HG02678 (cell line): ENCODE data around the gene PMM1.
"Not testable (repeated sequence)": the region's sequence is repeated elsewhere in the genome, so short reads cannot be mapped to it uniquely, and the experiment has no call there.

ENCODE experiments used
- ATAC-seq: cut with Tn5 transposase; IDR thresholded peaks from one replicate; pipeline ENCODE4 v1.9.1; 2021; ENCODE audit warnings: mild to moderate bottlenecking, moderate library complexity; ENCODE audit not compliant: unreplicated experiment

PMM1 gene

DNA sequence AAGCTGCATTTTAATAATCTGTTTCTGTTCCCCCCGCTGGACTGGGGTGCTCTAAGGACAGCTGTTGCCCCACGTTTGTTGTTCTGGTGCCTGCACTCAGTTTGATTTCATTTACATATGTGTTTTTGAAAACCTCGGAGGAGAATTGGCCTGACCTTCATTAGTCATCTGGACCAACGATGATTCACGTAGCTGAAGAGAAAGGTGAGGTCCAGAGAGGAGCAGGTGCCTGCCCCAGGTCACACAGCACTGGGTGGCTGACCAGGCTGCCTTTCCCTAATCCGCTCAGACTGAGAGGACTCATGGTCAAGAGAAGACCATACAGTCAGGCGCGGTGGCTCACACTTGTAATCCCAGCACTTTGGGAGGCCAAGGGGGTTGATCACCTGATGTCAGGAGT is 25.1 kb downstream of the PMM1 start:
- ATAC-seq = no peak

DNA sequence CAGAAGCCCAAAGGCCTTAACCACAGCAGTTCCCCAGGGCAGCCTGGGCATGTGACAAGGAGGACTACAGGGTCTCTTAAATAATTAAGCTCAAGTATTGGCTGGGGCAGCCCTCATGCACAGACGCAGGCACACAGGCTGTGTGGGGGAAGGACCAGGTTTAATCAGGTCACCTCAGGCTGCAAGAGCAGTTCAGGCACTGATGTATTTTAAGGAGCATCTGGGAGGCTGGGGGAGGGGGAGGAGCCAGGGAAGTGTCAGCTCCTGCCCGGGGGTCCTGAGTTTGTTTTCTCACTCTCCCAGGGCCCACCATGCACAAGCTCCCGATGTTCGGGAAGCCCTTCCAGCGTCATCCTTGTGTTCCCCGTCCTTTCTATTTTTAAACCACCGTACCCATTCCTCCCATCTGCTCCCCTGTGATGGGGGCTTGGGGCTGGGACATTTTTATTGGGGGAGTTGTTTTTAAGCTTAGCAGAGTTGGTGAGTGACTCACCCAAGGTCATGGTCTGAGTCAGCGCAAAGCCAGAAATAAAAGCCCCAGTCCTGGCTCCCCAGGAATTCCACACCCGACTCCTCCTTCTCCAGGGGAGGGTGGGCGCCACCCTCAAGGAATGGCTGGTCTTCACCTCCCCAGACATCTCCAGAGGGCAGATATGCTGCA is 26.5 kb downstream of the PMM1 start:
- ATAC-seq = no peak

DNA sequence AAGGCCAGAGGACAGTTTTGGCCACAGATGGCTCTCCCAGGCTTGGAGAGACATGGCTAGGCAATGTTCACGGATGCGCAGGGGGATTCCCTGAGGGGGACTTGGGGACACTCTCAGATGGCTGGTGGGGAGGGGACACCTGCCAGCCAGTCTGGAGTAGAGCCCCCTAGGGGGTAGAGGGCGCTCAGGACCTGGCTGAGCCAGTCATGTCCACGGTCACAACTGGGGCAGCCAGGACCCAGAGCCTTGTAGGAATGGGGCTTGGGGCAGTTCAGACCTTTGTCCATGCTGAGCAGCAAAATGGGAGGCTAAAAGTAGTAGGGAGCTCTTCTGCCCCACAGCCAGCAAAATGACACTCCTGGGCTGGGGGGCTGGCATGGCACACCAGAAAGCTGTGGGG is 27.2 kb downstream of the PMM1 start:
- ATAC-seq = no peak

DNA sequence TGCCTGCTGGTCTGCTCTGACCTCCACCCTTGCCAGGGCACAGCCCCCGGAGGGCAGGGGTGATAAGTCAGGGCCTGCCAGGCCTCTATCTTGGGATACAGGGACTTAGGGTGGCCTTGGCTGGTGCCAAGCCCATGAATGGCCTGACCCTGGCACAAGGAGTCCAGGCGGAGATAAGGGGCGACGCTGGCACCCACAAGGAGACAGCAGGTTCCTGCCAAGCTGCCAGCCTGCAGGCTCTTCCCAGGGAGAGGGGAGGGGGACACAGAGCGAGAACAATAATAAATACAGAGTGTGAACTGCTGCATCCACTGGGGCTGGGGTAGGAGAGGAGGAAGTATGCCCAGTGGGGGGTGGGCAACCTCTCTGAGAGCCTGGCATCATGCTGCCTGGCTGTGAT is 27.9 kb downstream of the PMM1 start:
- no peak for ATAC-seq

DNA sequence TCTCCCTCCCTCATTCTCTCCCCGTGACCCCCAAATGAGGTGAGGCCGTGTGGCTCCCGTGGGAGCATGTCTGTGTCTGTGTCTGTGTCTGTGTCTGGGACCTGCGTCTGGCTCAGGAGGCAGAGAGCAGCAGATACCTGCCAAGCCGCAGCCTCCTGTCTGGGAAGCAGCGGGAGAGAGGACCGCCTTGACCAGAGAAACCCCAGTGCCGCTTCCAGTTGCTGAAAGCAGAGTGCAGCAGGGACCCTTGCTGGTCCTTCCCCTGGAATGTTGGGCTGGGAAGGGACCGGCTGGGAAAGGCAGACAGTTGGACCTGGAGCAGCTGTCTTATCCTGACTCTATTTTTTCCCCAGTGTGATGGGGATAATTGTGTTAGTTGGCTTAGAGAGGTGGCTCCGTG is 28.3 kb downstream of the PMM1 start:
- no peak for ATAC-seq

DNA sequence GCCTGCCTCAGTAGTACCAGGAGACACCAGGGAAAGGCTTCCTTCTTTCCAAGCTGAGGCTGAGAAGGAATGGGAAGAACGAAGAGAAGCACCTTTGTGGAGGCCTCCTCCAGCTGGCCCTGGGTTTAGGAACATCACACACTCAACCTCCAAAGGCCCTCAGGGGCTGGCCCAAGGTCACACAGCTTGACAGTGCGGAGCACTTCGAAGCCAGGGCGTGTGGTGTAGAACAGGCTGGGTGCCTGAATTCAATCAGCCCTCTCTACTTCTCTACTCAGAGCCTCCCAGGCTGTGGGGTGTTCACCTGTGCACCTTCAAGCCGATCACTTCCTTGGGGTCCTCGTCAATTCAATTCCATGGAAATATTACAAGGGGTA is 29.6 kb downstream of the PMM1 start:
- no peak for ATAC-seq

DNA sequence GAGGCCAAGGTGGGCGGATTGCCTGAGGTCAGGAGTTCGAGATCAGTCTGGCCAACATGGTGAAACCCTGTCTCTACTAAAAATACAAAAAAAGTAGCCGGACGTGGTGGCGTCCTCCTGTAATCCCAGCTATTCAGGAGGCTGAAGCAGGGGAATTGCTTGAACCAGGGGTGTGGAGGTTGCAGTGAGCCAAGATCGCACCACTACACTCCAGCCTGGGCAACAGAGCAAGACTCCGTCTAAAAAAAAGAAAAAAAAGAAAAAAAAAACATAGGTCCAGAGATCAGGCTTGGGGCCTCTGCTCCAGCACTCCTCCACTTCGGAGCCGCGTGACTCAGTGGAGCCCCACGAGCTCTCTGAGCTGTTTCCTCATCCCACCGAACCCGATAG is 31.4 kb downstream of the PMM1 start:
- not testable (repeated sequence) for ATAC-seq

DNA sequence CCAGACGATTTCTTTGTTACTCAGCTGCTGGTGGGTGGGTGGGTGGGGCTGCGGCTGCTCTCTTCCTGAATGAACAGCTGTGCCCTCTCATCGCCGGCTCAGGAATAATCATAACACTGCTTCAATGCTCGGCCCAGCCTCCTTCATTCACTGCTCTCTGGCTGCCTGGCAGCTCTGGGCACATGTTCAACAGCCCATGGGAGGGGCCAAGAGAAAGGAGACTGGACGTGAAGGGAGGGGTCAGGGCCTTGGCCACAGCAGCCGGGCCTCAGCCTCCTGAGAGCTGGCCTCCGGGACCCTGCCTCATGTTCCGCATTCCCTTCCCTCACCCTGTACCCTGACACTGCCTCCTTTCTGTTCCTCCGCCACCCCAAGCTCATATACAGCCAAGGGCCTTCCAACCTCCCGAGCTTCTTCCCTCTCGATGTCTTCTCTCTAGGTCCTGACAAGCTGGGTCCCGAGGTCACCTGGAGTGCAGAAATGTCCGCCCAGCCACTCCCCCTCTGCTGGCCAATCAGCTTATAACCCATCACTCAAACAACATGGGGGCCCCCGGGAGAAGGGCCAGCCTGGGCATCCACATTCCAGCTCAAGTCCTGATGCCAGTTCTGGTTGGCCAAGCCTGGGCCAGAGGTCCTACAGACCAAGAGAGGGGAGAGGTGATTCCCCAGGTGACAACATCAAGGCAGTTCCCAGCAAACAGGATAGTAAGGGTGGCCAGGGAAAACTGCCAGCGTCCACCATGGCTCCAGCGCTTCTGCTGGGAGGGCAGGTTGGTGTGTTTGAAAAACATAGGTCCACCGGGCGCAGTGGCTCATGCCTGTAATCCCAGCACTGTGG is 32.0 kb downstream of the PMM1 start:
- no peak for ATAC-seq

DNA sequence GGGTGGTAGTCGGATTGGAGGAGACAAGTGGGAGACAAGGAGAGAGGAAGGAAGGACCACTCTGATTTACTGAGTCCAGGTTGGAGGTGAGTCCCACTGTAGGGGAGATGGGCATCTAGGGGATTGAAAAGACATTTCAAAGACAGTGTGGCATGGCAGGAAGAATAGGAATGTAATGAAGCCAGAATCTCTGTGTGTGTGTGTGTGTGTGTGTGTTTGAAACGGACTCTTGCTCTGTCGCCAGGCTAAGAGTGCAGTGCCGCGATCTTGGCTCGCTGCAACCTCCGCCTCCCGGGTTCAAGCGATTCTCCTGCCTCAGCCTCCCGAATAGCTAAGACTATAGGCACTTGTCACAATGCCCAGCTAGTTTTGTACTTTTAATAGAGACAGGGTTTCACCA is 33.1 kb downstream of the PMM1 start:
- ATAC-seq = no peak

DNA sequence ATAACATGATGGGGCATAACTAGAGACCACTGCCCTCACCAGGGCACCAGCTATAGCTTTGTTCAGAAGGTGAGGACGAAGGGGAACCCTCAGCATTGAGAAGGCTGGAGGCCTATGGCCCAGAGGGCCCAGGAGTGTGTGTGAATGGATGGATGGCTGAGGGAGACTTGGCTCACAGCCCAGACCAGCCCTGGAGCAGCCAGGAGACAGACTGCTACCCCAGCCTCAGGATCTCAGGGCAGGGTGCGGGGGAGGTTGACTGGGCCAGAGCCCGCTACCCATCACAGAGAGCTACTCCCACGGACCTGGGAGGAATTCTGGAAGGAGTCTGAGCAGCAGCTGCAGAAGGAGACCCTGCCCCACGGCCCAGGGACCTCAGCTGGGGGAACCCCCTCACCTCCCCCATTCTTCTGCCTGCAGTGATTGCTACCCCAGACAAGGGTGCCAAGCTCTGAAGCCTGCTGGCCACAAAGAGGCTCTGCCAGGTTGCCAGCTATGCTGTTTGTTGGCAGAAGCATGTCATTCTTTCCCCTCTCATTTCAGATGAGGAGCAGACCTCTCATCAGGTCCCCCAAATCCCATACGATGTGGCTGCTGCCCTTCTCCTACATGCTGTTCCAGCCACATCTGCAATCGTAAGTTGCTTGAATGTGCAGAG is 34.2 kb downstream of the PMM1 start:
- ATAC-seq = no peak

DNA sequence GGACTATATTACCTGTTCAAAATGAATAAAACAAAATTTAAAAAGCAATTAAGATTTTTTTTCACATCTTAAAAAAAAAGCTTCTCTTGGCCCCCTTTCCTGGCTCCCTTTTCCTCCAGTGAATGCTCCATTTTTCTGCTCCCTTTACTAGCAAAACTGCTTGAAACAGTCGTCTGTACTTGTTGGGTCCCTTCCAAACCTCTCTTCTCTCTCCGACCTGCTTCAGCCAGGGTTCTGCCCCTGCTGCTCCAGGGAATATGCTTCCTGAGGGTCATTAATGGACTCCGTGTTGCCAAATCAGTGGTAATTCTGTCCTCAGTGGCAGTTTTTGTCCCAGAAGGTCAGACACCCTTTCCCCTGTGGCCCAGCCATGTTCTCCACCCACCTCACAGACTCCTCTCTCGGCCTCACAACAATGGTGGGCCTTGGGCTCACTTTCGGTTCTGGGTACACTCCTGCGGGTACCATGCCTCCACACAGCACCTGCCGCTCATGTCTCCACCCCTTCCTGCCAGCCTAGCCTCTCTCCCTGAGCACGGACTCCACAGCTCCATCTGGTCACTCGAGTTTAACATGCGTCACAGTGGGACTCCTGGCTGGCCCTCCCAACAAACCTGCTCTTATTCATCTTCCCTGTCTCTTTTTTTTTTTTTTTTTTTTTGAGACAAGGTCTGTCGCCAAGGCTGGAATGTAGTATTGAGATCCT is 37.6 kb downstream of the PMM1 start:
- ATAC-seq = no peak

DNA sequence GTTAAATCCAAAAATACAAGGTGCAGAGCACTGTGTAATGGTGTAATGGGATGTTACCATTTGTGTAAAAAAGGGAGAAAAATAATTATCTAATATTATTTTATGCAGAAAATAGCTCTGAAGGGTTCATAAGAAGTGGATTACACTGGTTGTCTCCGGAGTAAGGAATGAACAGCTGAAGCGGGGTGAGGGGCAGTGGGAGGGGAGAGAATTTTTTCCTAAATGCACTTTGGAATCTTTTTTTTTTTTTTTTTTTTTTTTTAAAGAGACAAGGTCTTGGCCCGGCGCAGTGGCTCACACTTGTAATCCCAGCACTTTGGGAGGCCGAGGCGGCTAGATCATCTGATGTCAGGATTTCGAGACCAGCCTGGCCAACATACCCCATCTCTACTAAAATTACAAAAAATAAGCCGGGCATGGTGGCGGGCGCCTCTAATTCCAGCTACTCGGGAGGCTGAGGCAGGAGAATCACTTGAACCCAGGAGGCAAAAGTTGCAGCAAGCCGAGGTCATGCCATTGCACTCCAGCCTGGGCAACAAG is 38.6 kb downstream of the PMM1 start:
- no peak for ATAC-seq

DNA sequence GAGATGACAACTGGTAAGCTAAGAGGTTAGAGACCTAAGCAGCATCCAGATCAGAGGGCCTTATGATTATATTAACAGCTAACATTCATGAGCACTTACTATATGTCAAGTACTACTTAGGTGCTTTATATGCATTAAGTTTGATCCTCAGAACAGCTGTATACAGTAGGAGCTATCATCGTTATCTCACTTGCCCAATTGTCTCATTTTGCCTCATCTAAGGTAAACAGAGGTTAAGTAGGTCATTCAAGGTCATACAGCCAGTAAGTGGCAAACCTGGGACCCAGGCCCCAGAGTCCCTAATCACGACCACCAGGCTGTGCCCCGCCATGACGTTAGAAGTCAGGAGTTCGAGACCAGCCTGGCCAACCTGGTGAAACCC is 40.8 kb downstream of the PMM1 start:
- no peak for ATAC-seq

DNA sequence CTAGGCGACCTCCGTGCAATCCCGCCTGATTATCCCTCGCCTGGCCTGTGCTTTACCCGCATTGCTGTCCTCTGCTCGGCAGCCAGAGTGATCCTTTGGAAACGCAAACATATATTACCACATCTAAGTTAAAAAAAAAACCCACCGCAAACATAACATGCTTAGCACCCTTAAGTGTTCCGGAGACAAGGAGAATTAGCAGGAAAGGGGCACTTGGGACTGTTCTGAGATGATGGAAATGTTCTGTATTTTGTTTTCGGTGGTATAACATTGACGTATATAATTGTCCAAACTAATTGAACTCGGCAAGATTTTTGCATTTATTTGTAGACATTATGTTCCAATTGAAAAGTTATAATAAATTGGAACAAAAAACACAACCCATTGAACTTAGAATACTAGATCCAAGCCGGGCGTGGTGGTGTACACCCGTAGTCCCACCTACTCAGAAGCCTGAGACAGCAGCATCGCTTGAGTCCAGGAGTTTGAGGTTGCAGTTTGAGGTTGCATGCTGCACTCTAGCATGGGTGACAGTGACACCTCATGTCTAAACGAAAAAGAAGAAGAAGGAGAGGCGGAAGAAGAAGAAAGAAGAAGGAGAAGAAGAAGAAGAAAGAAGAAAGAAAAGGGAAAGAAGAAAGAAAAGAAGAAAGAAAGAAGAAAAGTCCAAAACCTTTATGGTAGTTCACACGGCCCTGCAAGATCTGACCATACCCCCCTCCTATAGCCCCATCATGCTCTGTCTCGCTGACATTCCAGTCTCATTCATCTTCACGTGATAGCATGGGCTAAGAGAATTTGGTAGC is 44.8 kb downstream of the PMM1 start:
- ATAC-seq = no peak

DNA sequence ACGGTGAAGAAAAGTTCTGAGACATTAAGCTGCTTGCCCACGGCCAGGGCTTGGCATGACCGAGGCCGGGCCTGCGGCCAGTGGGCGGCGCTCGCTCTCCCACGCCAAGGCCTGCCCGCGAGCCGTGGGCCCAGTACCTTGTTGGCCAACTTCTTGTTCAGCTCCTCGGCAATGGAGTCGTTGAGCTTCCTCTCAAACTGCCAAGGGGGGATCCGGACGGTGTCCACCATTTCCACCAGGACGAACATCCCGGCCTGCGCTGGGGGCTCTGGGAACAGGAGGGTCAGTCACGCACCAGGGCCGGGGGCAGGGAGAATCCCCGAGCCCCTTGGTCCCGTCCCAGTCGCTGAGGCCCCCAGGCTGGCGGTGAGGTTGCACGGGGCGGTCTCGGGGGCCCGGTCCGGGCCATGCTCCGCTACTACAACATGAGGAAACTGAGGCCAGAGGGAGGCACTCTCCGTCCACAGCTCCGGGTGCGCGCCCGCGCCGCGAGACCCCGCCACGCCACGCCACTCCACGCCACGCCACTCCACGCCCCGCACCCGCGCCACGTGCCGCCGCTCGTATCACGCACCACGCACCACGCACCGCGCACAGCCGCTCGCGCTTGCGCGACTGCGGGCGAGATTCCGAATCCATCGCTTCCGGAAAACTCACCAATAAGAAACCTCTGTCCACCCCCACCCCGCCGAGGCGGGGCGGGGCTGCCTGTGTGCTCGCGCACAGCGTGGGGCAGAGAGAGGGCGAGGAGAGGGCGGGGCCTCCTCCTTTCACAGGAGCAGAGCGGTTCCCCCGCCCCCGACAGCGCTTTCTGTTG is 45.6 kb downstream of the PMM1 start, which contains the start of gene POLR3H:
Gene POLR3H, minus strand, starts transcription at position 617 of the 817 bp plus-strand sequence. Its CDS starts 369 bp downstream, at position 248.
- ATAC-seq = peak; percentile 92

DNA sequence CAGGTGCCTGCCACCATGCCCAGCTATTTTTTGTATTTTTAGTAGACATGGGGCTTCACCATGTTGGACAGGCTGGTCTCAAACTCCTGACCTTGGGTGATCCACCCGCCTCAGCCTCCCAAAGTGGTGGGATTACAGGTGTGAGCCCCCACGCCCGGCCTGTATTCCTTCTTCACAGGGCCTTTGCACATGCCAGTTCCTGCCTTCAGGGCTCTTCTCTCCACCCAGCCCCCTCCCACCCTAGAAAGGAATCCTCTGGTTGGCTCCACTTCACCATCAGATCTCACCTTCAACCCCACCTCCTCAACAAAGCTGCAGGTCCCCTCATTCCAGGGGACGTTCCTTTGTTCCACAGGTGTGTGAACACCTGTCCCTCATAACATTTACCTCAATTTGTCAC is 47.4 kb downstream of the PMM1 start:
- ATAC-seq = no peak

DNA sequence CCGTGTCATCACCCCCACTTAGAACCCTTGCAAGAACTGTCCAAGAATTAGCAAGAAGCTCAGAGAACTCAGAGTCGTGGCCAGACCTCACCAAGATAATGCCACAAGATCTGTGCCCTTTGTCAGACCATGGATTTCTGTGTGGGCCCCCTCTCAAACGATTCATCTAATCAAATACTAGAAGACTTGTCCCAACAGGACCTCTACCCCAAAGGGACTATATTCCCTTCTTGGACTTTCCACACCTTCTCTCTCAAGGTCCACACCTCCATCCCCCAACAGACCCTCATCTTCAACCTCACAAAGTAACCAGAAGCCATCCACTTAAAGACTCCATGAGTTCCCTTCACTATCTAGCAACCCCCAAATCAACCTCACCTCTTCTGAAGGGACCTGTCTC is 48.2 kb downstream of the PMM1 start:
- ATAC-seq = no peak

DNA sequence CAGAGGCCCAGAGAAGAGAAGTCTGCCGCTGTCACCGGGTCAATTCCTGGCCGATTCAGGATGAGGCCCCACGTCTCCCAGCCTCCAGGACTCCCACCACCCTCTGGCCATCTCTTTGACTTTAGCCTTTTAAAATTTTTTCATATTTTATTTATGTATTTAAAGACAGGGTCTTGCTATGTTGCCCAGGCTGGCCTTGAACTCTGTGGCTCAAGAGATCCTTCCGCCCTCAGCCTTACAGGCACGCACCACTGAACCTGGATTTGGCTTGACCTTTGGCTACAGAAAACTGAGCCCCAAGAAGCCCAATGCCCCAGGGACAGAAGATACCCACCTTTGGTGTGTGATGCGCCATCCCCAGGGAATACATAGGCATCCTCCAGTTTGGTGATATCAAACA is 49.3 kb downstream of the PMM1 start:
- no peak for ATAC-seq

DNA sequence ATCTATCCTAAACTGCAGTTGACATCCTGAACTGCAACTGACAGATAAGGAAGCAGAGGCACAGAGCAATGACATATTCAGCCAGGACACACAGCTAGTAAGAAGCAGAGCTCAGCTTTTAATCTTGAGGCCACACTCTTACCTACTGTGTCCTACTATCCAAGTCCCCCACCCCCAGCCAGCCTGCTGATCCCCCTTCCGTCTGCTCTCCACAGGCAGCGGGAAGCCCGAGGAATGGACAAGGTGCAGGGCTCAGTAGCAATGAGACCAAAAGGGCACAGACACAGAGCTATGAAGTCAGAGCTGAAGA is 49.7 kb downstream of the PMM1 start:
- ATAC-seq = no peak
